LNCAP (cell line): Measurements from ENCODE around the gene EML1.

Experiments
- TF ChIP-seq, protein P1 (sequence below): fragments of 450-650 bp; IDR thresholded peaks from 2 replicates; pipeline ENCODE4 v1.5.1; 2017; ENCODE audit warnings: mild to moderate bottlenecking

EML1 gene

DNA sequence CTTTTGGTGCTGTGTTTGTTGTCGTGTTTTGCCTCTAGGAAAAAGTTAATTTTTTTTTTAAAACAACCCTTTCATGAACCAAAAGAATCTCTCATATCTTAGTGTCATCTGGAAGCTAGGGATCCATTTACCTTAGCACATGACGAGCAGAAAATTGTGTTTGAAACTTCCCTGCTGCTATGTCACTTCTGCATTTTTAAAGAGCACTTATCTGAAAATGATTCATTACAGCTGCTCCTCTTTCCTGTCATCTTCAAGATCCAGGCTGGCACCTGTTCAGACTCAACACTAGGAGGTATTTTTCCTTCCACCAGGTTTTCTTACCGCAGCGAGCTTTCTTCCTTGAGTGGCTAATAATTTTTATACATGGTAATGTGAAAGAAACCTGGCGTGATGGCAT, 67.0 kb downstream of the EML1 start:
- TF ChIP-seq, protein P1, sequence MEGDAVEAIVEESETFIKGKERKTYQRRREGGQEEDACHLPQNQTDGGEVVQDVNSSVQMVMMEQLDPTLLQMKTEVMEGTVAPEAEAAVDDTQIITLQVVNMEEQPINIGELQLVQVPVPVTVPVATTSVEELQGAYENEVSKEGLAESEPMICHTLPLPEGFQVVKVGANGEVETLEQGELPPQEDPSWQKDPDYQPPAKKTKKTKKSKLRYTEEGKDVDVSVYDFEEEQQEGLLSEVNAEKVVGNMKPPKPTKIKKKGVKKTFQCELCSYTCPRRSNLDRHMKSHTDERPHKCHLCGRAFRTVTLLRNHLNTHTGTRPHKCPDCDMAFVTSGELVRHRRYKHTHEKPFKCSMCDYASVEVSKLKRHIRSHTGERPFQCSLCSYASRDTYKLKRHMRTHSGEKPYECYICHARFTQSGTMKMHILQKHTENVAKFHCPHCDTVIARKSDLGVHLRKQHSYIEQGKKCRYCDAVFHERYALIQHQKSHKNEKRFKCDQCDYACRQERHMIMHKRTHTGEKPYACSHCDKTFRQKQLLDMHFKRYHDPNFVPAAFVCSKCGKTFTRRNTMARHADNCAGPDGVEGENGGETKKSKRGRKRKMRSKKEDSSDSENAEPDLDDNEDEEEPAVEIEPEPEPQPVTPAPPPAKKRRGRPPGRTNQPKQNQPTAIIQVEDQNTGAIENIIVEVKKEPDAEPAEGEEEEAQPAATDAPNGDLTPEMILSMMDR: no peak

DNA sequence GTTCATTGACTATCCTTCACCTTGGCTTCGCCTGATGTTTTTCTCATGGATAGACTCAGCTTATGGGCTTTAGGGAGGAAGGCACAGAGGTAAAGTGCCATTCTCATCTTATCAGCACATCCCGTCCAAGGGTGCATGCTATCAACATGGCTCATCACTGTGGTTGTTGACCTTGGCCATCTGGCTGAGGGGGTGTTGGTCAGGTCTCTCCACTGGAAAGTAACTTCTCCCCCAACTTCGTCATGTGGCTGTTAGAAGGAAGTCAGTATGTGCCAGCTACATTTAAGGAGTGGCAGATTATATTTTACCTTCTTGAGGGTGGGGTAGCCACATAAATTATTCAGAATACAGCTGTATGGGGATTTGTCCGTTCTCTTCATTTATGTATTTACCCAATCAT, 68.9 kb downstream of the EML1 start:
- TF ChIP-seq, protein P1: no peak

DNA sequence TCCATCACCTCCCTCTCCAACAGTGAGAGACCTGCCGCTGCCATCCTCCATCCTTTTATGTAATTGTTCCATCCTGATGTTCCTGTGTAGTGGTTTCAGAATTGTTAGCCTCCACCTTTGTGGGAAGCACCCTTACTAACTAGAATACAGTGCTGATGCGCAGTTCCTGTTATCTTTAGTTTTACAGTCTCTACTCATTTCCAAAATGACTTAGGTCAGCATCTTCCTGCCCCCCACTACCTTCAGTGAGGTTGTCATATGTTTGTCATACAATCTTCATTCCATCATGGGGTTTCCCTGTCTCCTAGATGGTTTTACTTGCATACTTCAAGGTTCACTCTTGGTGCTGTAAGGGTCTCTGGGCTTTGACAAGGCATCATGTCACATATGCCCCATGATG, 69.8 kb downstream of the EML1 start:
- TF ChIP-seq, protein P1: no peak

DNA sequence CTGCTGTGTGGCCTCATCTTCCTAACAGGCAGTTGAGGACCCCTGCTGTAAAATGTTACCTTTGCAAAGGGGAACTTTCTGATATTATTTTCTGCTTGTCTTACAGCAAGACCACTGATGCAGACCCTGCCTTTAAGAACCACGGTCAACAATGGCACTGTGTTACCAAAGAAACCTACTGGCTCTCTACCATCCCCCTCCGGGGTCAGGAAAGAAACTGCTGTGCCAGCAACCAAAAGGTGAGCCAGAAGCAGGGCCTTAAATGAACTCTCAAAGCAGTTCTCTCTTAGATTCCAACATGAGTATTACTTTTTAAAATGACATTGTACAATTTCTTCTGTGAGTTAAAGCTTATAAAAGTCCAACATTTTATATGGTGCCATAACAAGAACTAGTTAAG, 72.2 kb downstream of the EML1 start:
- TF ChIP-seq, protein P1: no peak

DNA sequence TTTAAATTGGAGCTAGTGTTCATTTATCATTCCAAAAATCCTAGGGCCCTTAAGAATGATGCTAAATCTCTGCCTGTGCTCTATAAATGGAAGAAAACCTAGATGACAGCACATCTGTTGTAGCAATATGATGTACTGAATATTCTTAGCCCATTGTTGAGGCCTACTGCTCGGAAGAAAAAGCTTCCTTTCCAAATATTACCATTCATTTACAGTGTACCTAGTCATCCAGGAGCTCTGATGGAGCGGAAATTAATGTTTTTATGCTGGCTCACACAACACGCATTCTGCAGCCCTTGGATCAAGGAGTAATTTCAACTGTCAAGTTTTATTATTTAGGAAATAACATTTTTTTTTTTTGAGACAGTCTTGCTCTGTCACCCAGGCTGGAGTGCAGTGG, 77.4 kb downstream of the EML1 start:
- TF ChIP-seq, protein P1: no peak

DNA sequence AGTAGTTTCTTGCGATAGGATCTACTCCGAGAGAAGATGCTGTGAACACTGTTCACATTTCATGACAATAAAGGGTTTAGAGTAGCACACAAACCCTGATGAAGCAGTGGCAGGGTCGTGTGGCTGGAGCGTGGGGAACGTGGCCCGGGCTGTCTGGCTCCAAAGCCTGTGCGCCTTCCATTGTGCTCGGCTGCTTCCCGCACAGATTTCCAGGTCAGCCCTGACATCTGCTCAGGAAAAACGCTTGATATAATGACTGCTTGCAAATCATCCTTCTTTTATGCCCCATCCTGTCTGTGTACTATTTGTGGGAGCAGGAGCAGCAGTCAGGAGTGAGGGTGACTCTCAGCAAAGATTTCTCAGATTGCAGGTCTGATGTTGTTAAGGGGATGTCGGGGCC, 78.6 kb downstream of the EML1 start:
- TF ChIP-seq, protein P1: no peak

DNA sequence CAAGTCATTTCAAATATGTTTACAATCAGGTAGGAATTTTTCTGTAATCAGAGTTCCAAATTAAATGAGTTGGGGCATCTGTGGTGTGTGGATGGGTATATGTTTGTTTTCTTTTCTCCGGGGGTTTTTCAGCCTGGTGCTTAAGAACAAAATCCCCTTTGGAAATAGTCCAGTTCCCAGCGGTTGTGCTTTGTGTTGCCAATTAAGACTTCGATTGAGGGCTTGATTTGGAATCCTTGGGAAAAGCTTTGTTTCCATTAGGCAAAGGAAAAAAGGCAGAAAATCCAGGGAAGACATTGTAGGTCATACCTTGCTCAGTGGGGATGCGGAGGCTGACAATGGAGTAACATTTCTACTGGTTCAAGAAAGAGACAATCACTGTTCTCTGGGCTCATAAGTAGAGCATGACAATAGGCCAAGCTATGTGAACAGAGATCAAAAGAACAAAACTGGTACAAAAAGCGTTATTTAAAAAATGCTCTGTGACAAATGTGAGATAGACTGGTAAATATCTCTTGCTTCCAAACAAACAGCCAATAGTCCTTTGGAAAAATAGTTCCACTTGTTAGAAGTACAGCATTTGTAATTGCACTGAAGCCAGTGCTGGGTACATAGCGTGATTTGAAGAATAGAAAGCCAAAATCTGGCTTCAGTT, 79.7 kb downstream of the EML1 start:
- TF ChIP-seq, protein P1: no peak

DNA sequence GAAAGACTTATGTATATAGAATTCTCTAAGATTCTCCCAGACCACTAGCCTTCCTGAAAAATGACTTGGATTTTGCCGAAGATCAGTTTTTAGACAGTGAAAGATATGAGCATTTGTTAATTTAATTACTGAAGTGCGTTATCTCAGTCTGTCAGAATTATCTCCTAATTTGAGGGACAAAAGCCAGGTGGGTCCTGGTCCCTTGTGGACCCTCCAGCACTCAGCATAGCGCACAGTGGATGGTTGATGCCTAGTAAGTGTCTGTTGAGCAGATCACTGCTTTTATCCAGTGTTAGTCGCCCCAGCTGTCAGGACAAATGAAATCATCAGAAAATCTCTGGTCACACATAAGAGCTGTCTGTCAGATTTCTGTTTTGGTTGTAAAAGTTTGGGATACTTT, 80.4 kb downstream of the EML1 start:
- TF ChIP-seq, protein P1: no peak
